HepG2 (cell line): ENCODE data around the gene SLC39A2. TPM values are rescaled to one million over a fixed set of nuclear protein-coding genes. Genes with fewer than 3 reads are reported as not detected.
A peak's percentile ranks its signal among the peaks of the same experiment; 100 is the strongest.

Experiments used
- ELF3 ChIP-seq: IDR thresholded peaks from 2 replicates; pipeline ENCODE4 v1.6.1; 2016; ENCODE audit warnings: missing genetic modification reagents, missing compliant biosample characterization
- GPN1 ChIP-seq: sonication (generic); formaldehyde crosslinking; IDR thresholded peaks from 2 replicates; pipeline ENCODE4 v1.5.1; 2020; ENCODE audit warnings: missing genetic modification reagents, borderline replicate concordance
- HDAC2 ChIP-seq: sonication (generic); formaldehyde crosslinking; IDR thresholded peaks from 2 replicates; pipeline ENCODE4 v1.4.0; 2020; ENCODE audit warnings: missing genetic modification reagents
- HOXD1 ChIP-seq: sonication (generic); formaldehyde crosslinking; IDR thresholded peaks from 2 replicates; pipeline ENCODE4 v1.5.0; 2020; ENCODE audit warnings: missing genetic modification reagents
- MIER3 ChIP-seq: IDR thresholded peaks from 2 replicates; pipeline ENCODE4 v1.6.1; 2016; ENCODE audit warnings: missing compliant biosample characterization, borderline replicate concordance
- NCOA2 ChIP-seq: sonication (generic); formaldehyde crosslinking; IDR thresholded peaks from 2 replicates; pipeline ENCODE4 v1.8.0; 2022; ENCODE audit warnings: inconsistent platforms
- NFE2 ChIP-seq: sonication (generic); formaldehyde crosslinking; IDR thresholded peaks from 2 replicates; pipeline ENCODE4 v1.4.0; 2020; ENCODE audit warnings: missing genetic modification reagents
- NFYC ChIP-seq: IDR thresholded peaks from 2 replicates; pipeline ENCODE4 v1.6.1; 2016; ENCODE audit warnings: missing genetic modification reagents, missing compliant biosample characterization
- SATB2 ChIP-seq: sonication (generic); formaldehyde crosslinking; IDR thresholded peaks from 2 replicates; pipeline ENCODE4 v1.5.0; 2020; ENCODE audit warnings: missing genetic modification reagents
- TFDP1 ChIP-seq: IDR thresholded peaks from 2 replicates; pipeline ENCODE4 v1.6.1; 2016; ENCODE audit warnings: missing compliant biosample characterization, missing genetic modification reagents, borderline replicate concordance
- XRCC5 ChIP-seq: fragments of 200-400 bp; formaldehyde crosslinking; optimal IDR thresholded peaks from 2 replicates; pipeline ENCODE3; 2017; ENCODE audit warnings: mild to moderate bottlenecking, low read length
- ZBED4 ChIP-seq: sonication (generic); formaldehyde crosslinking; IDR thresholded peaks from 2 replicates; pipeline ENCODE4 v1.4.0; 2020; ENCODE audit warnings: missing genetic modification reagents, borderline replicate concordance
- ZC3H13 ChIP-seq: sonication (generic); formaldehyde crosslinking; IDR thresholded peaks from 2 replicates; pipeline ENCODE4 v1.8.1; 2023; ENCODE audit warnings: mild to moderate bottlenecking, missing genetic modification reagents, moderate library complexity
- ZFP1 ChIP-seq: IDR thresholded peaks from 2 replicates; pipeline ENCODE4 v1.6.1; 2016
- ZFP90 ChIP-seq: sonication (generic); formaldehyde crosslinking; IDR thresholded peaks from 2 replicates; pipeline ENCODE4 v1.8.0; 2022; ENCODE audit warnings: missing genetic modification reagents, mild to moderate bottlenecking, inconsistent platforms, borderline replicate concordance
- ZFX ChIP-seq: sonication (generic); formaldehyde crosslinking; IDR thresholded peaks from 2 replicates; pipeline ENCODE4 v1.4.0; 2020; ENCODE audit warnings: mild to moderate bottlenecking, low read depth, missing genetic modification reagents, moderate library complexity
- ZMYM2 ChIP-seq: sonication (generic); formaldehyde crosslinking; IDR thresholded peaks from 2 replicates; pipeline ENCODE4 v1.8.0; 2022; ENCODE audit warnings: mild to moderate bottlenecking, missing genetic modification reagents
- ZNF331 ChIP-seq: sonication (generic); formaldehyde crosslinking; IDR thresholded peaks from 2 replicates; pipeline ENCODE4 v1.4.0; 2020; ENCODE audit warnings: missing genetic modification reagents
- ZNF577 ChIP-seq: sonication (generic); formaldehyde crosslinking; IDR thresholded peaks from 2 replicates; pipeline ENCODE4 v1.4.0; 2020; ENCODE audit warnings: mild to moderate bottlenecking, low read depth, missing genetic modification reagents, borderline replicate concordance
- polyA plus RNA-seq, 8 experiments: library from polyadenylated mRNA; depleted of rRNA in 3 of 8; stranded (reverse) in 7 of 8; unstranded in 1 of 8; fragments of >200 nt; fragmentation: Illumina TruSeq in 4 of 8; extraction: Trizol in 4 of 8; gene quantifications; 2 replicates each; pipeline versions ENCODE4 v1.2.1 to v1.2.3, GENCODE V29; 2011 to 2016; ENCODE audit warnings: low read depth in 4 of 8, missing spikeins in 1 of 8, mixed read lengths in 1 of 8; ENCODE audit not compliant: insufficient read depth in 1 of 8
- total RNA-seq, 5 experiments: library from RNA; depleted of rRNA; stranded (reverse); fragments of >200 nt; fragmentation: Illumina TruSeq; extraction: Trizol; gene quantifications; 2 replicates each; pipeline ENCODE4 v1.2.3, GENCODE V29; 2016; ENCODE audit warnings: low read depth in 1 of 5
- TF ChIP-seq, protein P1 (sequence below): sonication (generic); formaldehyde crosslinking; IDR thresholded peaks from 2 replicates; pipeline ENCODE4 v1.9.0; 2022; ENCODE audit warnings: missing genetic modification reagents, mild to moderate bottlenecking, borderline replicate concordance
- TF ChIP-seq, protein P2 (sequence below): sonication (generic); formaldehyde crosslinking; IDR thresholded peaks from 2 replicates; pipeline ENCODE4 v1.4.0; 2020; ENCODE audit warnings: missing genetic modification reagents, borderline replicate concordance
- TF ChIP-seq, protein P3 (sequence below): sonication (generic); formaldehyde crosslinking; IDR thresholded peaks from 2 replicates; pipeline ENCODE4 v1.5.1; 2020; ENCODE audit warnings: mild to moderate bottlenecking, missing genetic modification reagents, borderline replicate concordance

Gene SLC39A2
- total and polyA plus RNA-seq, 2 of the 13 experiments (the other 11 are each of a cell fraction or from before 2014, with no cell fraction given) = 0.08 to 0.11 TPM

GRCh38 chr14:21014761-21015190 is 15.7 kb downstream of the SLC39A2 start (continued):
- TF ChIP-seq ZC3H13 (no peak), ZMYM2 (CRISPR knock-in tag) (no peak), ELF3 (CRISPR knock-in tag) (peak; percentile 85), NFE2 (no peak; the same call in 1 of the 2 replicates), ZNF577 (CRISPR knock-in tag) (no peak), ZFP1 (CRISPR knock-in tag) (peak; percentile 81), MIER3 (CRISPR knock-in tag) (peak; percentile 57; the same call in 1 of the 2 replicates), NFYC (CRISPR knock-in tag) (no peak), XRCC5 (no peak), HOXD1 (CRISPR knock-in tag) (no peak), HDAC2 (CRISPR knock-in tag) (0 out of 2 replicates have a peak, but pooled peaks have one; percentile 27), SATB2 (CRISPR knock-in tag) (no peak), ZNF331 (CRISPR knock-in tag) (peak; percentile 64; the same call in 1 of the 2 replicates), GPN1 (no peak), TFDP1 (CRISPR knock-in tag) (no peak), NCOA2 (CRISPR knock-in tag) (peak; percentile 45; the same call in 1 of the 2 replicates), ZFX (CRISPR knock-in tag) (peak; percentile 40; the same call in 1 of the 2 replicates), ZFP90 (peak; percentile 55; the same call in 1 of the 2 replicates), ZBED4 (CRISPR knock-in tag) (no peak; the same call in 1 of the 2 replicates)
- TF ChIP-seq, protein P1, sequence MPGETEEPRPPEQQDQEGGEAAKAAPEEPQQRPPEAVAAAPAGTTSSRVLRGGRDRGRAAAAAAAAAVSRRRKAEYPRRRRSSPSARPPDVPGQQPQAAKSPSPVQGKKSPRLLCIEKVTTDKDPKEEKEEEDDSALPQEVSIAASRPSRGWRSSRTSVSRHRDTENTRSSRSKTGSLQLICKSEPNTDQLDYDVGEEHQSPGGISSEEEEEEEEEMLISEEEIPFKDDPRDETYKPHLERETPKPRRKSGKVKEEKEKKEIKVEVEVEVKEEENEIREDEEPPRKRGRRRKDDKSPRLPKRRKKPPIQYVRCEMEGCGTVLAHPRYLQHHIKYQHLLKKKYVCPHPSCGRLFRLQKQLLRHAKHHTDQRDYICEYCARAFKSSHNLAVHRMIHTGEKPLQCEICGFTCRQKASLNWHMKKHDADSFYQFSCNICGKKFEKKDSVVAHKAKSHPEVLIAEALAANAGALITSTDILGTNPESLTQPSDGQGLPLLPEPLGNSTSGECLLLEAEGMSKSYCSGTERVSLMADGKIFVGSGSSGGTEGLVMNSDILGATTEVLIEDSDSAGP = no peak
- TF ChIP-seq, protein P2, sequence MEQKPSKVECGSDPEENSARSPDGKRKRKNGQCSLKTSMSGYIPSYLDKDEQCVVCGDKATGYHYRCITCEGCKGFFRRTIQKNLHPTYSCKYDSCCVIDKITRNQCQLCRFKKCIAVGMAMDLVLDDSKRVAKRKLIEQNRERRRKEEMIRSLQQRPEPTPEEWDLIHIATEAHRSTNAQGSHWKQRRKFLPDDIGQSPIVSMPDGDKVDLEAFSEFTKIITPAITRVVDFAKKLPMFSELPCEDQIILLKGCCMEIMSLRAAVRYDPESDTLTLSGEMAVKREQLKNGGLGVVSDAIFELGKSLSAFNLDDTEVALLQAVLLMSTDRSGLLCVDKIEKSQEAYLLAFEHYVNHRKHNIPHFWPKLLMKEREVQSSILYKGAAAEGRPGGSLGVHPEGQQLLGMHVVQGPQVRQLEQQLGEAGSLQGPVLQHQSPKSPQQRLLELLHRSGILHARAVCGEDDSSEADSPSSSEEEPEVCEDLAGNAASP (CRISPR knock-in tag) = peak; percentile 99
- TF ChIP-seq, protein P3, sequence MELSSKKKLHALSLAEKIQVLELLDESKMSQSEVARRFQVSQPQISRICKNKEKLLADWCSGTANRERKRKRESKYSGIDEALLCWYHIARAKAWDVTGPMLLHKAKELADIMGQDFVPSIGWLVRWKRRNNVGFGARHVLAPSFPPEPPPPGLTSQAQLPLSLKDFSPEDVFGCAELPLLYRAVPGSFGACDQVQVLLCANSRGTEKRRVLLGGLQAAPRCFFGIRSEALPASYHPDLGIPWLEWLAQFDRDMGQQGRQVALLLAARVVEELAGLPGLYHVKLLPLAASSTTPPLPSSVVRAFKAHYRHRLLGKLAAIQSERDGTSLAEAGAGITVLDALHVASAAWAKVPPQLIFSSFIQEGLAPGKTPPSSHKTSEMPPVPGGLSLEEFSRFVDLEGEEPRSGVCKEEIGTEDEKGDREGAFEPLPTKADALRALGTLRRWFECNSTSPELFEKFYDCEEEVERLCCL (CRISPR knock-in tag) = no peak
